GM19397 (cell line): ENCODE data around the gene SRGAP2.
A peak's percentile ranks its signal among the peaks of the same experiment; 100 is the strongest.
"Not testable (repeated sequence)": the region's sequence is repeated elsewhere in the genome, so short reads cannot be mapped to it uniquely, and the experiment has no call there.

ENCODE experiments used
- ATAC-seq: cut with Tn5 transposase; IDR thresholded peaks from one replicate; pipeline ENCODE4 v1.9.1; 2021; ENCODE audit warnings: mild to moderate bottlenecking, moderate library complexity; ENCODE audit not compliant: unreplicated experiment

SRGAP2 gene

DNA sequence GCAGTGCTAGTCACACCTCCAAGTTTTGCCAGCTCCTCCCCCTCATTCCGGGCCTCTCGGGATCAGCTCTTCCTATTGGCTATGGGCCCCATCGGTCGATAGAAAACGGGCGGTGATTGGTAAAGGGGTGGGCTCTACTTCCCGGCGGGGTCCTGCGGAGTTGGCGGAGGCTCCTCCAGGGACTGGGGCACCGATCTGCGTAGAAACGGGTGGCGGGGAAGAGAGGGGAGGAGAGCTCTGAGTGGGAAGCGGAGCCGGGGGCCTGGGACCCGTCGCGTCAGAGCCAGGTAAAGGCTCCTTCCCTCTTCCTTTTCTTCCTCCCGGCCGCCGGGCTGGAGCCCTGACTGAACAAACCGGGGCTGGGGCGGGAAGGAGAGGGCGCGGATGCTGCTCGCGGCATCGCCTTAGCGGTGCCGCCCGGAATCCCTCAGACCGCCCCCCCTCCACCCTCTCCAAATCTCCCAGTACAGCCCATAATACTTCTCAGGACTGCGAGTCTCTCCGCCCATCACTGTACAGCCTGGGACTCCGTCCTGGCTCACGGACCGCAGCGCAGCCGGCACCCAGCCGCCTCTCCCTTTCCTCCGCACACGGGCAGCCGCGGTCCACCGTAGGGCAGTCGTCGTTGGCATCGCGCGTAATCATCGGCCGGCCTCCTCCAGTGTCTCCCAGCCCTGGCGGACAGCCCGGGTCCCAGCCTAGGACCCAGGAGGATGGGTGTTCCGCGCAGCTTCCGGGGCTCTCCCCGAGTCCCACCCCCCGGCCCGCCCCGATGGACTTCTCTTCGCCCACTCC, at the start of gene SRGAP2:
Gene SRGAP2, plus strand, starts transcription at position 178 of the 795 bp plus-strand sequence. CDS start 2,430 bp downstream, outside the sequence.
- ATAC-seq = peak; percentile 7

DNA sequence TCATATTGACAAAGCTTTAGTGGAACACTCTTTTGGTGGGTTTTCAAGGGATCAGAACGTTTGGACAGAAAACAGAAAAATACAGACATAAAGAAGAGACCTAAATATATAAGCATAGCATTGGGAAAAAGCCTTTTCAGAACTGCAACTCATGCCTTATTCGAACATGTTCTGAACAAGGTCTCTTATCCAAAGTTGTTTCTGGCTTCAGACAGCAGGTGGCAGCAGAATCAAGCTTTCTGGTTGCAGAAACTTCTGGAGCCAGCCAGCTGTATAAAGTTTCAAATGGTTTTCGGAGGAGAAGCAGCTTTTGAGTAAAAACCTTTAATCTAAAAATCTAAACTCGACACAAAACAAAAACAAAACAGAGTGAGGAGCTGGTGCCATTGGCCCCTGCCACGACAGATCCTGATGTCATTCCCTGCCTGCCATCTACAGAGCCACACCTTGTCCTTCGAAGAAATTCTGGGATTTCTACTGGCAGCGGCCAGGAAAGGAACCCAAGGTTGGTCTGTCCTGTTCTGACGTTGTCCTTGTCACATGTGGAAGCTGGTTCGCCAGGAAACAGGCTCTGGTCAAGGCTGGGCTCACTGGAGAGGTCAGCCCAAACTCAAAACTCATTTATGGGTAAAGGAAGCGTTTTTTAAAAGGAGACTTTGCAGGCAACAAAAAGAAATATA, 35.9 kb upstream of the SRGAP2 start:
- ATAC-seq = not testable (repeated sequence)

DNA sequence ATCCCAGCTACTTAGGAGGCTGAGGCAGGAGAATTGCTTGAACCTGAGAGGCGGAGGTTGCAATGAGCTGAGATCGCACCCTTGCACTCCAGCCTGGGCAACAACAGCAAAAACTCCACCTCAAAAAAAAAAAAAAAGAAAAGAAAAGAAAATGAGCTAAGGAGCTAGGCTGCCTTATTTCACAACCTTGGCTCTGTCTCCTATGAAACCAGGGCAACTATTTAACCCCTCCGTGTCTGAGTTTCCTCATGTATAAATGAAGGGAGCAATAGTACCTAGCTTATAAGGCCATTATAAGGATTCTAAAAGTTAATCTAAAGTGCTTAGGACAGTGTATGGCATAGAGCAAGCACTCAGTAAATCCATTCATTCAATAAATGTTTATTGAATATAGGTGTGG, 33.5 kb upstream of the SRGAP2 start:
- ATAC-seq = not testable (repeated sequence)

DNA sequence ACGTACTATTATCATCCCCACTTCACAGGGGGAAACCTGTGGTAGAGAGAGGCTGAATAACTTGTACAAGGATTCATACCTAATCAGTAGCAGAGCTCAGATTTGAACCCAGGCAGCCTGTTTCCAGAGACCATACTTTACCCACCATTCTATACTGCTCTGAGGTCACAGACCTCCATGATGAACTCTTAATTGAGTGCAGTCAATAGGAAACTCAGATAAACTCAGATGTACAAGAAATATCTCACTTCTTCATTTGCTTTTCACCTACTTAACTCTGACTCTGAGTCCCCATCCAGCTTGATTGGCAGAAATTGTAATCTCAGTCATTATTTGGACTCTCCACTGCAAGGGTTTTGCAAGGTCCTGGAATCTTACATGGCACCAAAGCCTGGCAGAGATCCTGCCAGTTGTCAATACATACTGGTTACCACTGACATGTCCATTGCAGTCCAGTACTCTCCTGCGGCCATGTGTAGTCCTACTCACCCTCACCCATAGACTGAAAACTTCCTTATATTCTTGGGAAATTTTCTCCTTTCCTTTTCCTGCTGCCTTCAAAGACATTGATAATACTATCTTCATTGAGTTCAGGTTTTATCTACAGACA, 30.1 kb upstream of the SRGAP2 start:
- ATAC-seq = not testable (repeated sequence)

DNA sequence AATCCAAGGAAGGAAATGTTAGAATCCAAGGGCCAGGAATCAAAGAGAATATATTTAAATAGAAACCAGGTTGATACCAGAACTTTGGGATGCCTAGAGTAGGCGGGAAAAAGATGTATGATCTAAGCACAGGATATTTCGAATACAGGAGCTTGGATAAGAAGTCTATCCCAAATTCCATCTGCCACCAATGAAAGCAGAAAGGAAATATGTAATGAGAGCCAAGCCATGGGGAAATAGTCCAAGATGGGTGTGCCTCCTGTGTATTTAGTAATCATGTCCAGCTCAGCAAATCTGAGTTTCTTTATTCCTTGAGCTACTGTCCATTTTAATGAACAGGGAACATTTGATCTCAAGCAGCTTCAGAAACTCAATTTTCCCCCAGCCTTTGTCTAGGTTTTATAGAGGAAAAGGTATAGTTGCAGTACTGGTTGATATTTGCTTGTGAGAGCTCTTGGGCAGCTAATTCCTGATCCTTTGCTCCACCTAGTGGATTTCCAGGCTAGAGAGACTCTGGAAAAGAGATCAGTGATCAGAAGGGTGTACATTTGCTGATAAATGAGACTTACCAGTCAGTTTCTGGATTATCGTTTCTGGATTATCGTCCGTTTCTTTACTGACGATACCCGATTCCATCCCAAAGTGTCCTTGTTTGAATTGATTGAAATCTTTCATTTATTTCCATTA, 29.0 kb upstream of the SRGAP2 start:
- ATAC-seq = not testable (repeated sequence)

DNA sequence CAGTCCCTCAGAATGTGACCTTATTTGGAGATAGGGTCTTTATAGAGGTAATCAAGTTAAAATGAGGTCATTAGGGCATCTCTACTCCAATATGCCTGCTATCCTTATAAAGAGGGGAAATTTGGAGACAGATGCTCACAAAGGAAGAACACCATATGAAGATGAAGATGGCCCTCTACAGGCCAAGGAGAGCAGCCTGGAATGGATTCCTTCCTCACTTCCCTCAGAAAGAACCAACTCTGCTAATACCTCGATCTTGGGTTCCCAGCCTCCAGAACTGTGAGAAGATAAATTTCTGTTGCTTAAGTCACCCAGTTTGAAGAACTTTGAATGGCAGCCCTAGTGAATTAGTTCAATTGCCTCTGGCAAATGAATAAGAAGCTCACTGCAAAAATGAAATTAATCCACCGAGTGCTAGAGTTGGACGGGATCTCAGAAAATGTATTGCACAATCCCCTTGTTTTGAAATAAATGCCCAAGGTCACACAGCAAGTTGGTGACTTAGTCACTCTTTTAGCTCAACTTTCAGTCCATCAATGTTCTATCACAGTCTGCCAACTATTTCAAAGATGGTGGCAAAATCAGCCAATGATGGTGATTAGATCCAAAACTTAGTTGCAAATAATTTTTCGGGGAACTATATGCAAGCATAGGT, 27.8 kb upstream of the SRGAP2 start:
- not testable (repeated sequence) for ATAC-seq

DNA sequence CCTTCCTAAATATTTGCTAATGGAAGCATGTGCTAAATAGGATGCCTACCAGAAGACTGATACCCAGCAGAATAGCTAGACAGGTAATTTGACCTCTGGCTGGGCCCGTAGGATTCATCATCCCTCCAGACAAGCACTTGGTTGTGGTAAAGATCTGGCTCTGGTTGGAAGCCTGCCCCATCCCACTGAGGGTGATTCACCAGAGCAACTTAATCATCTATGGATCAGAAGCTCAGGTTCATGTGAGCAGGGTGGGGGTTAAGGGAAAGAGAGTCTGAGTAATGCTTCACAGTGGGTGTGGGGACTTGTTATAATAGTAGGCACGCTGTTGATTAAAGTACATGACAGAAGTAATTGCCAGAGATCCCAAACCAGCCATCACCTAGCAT, 27.2 kb upstream of the SRGAP2 start:
- not testable (repeated sequence) for ATAC-seq

DNA sequence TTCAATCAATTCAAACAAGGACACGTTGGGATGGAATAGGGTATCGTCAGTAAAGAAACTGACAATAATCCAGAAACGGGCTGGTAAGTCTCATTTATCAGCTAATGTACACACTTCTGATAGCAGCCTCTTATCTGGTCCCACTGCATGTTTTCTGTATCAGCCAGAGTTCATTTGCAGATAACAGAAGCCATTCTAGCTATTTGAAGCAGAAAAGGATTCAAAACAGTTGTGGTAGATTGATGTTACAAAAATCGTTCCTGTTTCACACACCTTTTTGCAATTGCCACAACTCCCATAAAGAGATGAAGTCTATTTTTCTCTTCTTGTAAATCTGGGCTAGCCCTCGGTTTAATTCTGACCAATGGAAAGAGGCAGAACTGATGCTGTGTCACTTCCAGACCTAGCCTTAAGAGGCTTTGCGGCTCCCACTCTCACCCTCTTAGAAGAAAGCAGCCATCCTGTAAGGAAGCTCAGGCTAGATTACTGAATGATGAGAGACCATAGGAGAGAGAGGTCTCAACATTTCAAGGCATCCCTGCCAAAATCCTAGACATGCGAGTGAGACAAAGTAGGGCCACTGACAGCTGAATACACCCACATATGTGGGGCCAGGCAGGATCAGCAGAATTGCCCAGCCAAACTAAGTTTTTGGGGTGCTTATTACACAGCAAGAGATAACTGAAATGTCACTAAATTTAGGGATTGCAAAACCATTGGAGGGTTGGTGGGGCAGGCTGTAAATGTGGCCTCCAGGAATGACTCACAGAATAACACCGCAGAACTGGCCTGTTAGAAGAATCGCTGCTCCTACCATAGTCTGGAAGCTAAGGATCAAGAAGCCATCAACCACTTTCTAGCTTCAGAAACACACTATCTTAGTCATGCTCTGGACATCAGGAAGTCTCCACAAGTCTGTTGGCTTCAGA, 25.0 kb upstream of the SRGAP2 start:
- not testable (repeated sequence) for ATAC-seq

DNA sequence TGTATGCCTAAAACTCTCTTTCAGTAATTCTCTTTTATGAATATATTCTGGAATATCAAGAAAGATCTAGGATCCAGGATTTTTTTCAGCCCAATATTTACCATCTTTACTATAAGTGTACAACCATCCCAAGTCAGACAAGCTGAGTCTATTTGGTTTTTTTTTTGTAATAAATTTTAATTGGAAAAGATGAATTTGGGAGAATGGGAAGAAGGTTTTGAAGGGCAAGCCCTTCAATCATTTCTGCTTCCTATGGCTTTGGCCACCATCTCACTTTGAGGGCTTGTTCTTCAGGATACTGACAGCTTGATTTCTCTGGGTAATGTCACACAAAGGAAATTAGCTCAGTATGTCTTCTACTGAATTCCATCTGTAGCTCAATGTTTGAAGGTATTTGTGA, 23.7 kb upstream of the SRGAP2 start:
- ATAC-seq = not testable (repeated sequence)

DNA sequence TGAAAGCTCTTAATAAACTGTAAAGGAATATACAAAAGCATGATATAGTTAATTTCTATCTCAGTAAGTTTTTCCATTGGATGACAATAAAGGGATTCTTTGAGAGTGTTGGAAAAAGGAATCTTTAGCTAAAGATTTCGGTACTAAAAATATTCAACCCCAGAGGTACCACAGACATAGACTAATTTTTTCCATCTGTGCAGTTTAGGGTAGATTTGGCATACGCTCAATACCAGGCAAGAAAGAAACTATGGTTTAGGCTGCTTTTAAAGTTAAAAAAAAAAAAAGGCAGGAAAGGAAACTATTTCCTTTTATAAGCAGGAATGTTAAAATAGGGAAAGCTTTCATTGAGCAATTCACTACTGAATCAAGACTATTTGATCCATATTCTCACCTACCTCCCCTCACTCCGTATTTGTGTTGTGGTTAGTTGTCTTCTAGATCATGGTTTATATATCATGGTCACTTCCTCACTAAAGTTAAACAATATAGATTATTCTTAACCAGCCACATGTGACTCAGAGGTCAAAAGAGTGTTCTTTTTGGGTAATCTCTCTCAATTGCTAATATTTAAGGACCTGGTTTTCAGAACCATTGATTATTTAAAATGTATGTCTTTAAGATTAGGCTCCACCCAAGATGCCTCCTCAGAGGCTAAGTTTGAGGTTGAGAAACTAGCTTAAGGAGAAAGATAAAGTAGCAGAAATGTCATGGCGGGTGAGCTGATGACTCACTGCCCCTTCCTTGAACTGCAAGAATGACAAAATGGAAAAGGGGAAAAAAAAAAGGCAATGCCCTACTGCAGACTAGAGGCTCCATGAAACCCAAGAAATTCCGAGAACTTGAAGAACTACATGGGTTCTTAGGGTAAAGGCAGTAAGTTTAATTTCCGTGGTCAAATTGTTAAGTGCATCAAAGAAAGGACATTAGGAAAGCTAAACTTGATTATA, 20.7 kb upstream of the SRGAP2 start:
- ATAC-seq = not testable (repeated sequence)

DNA sequence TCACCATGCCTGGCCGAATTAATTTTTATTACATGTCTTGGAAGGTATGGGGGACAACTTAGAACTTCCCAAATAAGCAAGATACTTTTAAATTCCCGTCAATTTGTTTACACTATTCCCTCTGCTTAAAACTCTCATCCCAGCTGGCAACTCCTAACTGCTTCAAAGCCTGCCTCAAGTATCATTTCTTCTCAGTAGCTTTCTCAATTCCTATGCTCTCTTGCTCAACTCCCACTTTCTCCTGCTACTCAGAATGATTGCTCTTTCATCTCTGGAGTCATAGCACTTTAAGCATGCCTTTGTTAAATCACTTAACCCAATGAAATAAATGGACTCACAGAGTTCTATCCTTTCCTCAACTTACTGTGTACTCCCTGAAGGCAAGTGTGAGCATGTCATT, 19.6 kb upstream of the SRGAP2 start:
- ATAC-seq = not testable (repeated sequence)

DNA sequence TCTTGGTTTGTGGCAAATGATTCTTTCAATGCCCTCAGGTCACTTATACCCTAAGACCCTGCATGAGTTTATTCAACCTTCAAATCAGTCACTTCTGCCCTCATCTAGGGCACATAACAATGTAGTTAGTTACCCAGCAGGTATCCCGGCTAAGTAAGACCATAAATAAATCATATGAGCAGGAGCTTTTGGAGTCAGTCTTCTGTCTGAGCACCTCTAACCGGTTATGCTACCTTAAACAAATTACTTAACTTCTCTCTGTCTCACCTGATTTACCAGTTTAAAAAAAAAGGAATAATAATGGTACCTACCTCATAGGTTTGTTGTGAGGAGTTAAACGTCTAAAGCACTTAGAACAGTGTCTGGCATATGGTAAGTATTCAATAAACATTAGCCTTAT, 17.6 kb upstream of the SRGAP2 start:
- ATAC-seq = not testable (repeated sequence)

DNA sequence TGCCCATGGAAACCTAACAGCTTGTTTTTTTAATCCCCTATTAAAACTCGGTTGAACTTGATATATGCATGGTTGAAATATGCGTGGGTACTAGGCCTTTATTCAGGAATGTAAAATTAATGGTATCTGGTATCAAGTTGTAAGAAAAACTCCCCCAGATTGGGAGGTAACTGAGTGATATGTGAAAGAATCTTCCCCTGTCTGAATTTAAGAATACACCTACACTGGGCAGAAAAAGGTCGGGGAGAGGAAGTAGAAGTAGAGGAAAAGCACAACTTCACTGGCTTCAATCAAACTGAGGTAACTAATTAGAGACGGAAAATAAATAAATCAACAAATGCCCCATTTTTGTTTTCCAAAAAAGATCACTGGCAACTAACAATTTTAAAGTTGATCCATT, 16.5 kb upstream of the SRGAP2 start:
- ATAC-seq = not testable (repeated sequence)

DNA sequence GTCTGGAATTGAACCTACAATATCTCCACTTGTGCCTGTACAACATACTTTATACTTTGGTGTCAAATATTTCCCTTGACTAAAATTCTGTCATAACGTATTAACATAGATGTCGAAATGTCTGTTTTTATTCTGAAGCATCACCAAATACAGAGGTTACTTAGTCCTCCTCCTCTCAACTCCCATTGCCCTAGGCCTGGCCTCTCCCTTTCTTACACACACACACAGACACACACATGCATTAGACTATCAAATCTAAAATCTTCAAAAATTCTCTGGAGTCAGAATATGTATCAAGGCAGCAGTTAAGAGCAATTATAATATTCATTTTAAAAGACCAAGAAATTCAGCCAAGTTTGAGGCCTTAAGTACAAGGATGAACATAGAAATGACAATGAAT, 8.2 kb upstream of the SRGAP2 start:
- ATAC-seq = not testable (repeated sequence)

DNA sequence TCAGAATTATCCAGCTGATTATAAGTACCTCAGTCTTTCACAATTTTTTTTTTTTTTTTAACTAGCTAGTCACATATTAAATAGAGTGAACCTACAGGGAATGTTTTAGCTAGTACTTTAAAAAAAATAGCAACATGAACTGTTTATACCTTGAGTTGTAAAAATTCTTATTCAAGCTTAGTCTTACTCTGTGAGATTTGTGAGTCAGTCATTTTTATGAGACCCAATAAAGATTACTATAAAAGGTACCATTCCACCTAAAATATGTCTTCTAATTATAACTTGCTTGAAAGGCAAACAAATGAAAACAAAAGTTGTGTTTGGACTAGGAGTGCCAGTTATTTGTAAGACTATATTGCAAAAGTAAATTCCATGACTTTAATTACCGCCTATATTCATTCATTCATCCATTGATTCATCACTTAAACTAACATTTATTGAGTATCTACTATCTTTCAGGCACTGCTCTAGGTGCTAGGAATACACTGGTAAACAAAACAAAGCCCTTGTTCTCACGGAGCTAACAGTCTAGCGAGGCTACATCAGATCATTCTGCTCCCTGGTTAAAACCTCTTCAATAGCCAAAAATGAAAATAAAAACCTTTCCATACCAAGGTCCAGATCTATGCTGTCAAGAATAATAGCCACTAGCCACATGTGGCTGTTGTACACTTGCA, 6.5 kb upstream of the SRGAP2 start:
- not testable (repeated sequence) for ATAC-seq

DNA sequence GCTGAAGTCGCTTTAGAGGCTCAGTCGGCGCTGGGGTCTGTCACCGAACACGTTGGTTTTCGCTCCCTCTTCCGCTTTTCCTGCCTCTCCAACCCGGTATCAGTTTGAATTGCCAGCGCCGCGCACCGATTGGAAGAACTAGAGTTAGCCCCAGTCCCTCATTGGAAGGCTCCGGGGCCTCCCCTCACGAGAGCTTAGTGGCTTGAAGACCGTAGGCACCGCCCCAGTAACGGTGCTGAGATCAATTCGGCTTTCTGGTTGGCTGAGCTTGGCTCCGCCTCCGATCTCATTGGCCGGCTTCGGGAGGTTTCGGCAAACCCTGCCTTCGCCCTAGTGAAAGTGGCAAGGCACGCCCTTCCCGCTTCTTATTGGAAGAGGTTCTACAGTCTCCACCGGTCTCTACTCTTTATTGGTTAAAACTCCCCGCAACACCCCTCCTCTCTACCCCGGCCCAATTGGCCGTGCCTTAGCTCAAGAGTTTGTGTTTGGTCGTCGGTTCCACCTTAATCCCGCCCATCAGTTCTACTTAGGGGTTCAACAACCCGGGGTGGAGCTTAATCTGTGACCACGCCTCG, 465 bp upstream of the SRGAP2 start, which contains the start of gene FAM72A:
Gene FAM72A, minus strand, starts transcription at position 51 of the 575 bp plus-strand sequence. CDS start 814 bp downstream, outside the sequence.
- peak; percentile 83 for ATAC-seq

DNA sequence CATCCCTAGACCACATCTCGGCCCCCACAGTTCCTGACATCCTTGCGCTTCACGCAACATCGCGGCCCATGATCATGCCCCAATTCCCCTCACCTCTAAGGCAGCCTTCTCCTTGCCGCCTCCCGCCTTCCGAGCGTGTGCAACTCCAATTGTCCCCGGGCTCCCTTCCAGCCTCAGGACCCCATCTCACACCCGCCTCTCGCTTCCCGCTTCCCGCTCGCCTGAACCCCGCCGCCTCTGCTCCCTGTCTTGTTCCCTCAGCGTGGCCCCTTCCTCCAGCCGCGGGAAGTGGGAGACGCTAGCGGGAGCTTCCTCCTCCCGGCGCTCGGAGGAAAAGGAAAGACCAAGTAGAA, 794 bp downstream of the SRGAP2 start:
- not testable (repeated sequence) for ATAC-seq
